Activated CD4-positive, alpha-beta T cell treated with anti-CD3 and anti-CD28 coated beads, Interleukin-2, amount 50 U/mL, for 16 hours (primary cell): ENCODE results near the gene SLX9.

Experiments
- DNase-seq: peaks from one replicate; pipeline ENCODE4 v3.0.0-alpha.2; 2020

Gene SLX9

GRCh38 chr21:44939532-44940115 lies at the start of gene SLX9:
Gene SLX9, plus strand, starts transcription at chr21:44940029. Its CDS starts 29 bp downstream, at chr21:44940058.
- DNase-seq = peak; percentile 87

GRCh38 chr21:44890338-44890931 lies 49.4 kb upstream of the SLX9 start:
- DNase-seq = no peak

- no peak for DNase-seq
Observed at GRCh38 chr21:44890961-44891541, 48.8 kb upstream of the SLX9 start.

GRCh38 chr21:44891631-44892031 lies 48.2 kb upstream of the SLX9 start:
- no peak for DNase-seq

- DNase-seq = no peak
Observed at GRCh38 chr21:44892095-44892494, 47.7 kb upstream of the SLX9 start.

- peak; percentile 76 for DNase-seq
Observed at GRCh38 chr21:44892536-44893277, 47.1 kb upstream of the SLX9 start.

- DNase-seq = no peak
Observed at GRCh38 chr21:44893278-44893556, 46.6 kb upstream of the SLX9 start.

- no peak for DNase-seq
Observed at GRCh38 chr21:44893948-44894656, 45.7 kb upstream of the SLX9 start.

- DNase-seq = no peak
Observed at GRCh38 chr21:44894687-44895302, 45.0 kb upstream of the SLX9 start.

GRCh38 chr21:44895859-44896258 lies 44.0 kb upstream of the SLX9 start:
- no peak for DNase-seq

- no peak for DNase-seq
Observed at GRCh38 chr21:44896561-44897286, 43.1 kb upstream of the SLX9 start.

GRCh38 chr21:44897326-44898010 lies 42.4 kb upstream of the SLX9 start:
- DNase-seq = no peak

GRCh38 chr21:44898011-44898488 lies 41.8 kb upstream of the SLX9 start:
- no peak for DNase-seq

- no peak for DNase-seq
Observed at GRCh38 chr21:44898851-44899767, 40.7 kb upstream of the SLX9 start.

GRCh38 chr21:44899768-44900558 lies 39.9 kb upstream of the SLX9 start:
- no peak for DNase-seq

- DNase-seq = no peak
Observed at GRCh38 chr21:44900559-44901251, 39.1 kb upstream of the SLX9 start.

GRCh38 chr21:44901391-44902074 lies 38.3 kb upstream of the SLX9 start:
- DNase-seq = no peak
